SH-SY5Y (cell line): Measurements from ENCODE around the gene LNP1.

ENCODE experiments used
- GATA2 ChIP-seq: IDR thresholded peaks from 2 replicates; pipeline ENCODE4 v1.6.1; 2011; ENCODE audit warnings: mild to moderate bottlenecking, low read depth, low read length
- GATA3 ChIP-seq: IDR thresholded peaks from 2 replicates; pipeline ENCODE4 v1.6.1; 2011; ENCODE audit warnings: low read depth, mild to moderate bottlenecking, low read length, moderate library complexity

- TF ChIP-seq GATA2 (no peak), GATA3 (no peak)
These were observed 42.3 kb upstream of the LNP1 start for GRCh38 chr3:100359035-100359434.
